G401.6 (cell line): ENCODE results near the gene UBL4A.
A peak's percentile ranks its signal among the peaks of the same experiment; 100 is the strongest.

ENCODE experiments used
- FAIRE-seq: peaks from 2 replicates; lab custom pipeline; 2012; peaks lifted over from hg19 to GRCh38; lab: Jason Lieb, UNC

The UBL4A gene

DNA sequence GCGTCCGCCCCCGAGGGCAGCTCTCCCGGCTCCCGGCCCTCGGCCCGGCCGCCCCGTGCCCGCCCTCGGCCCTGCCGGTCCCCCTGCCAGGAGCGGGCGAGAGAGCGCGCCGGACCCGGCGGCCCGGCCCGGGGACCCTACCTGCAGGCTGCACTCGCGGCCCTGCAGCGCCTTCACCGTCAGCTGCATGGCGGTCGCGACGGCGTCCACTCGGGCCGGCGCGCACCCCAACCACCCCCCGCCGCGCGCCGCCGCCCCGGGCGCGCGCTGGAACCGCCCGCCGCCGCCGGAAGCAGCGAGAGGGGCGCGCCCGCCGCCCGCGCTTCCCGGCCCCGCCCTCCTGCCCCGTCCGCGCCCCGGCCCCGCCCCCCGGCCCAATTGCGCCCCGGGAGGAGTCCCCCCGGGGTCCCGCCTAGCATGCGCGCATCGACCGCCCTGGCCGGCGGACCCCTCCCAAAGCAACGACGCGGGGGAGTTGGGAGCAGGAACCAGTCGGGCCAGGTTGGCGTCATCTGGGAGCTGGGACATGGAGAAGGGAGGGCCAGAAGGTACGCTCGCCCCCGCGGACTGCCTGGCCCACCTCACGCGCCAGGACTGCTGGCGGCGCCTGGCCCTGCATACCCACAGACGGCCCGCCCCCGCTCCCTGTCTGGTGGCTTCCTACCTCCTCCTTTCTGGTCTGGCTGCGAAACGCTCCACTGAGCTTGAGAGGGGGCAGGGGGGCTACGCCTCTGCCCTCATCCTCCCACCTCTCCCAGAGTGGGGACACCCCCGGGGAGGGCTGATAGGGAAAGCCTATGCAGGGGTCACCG lies at the start of gene UBL4A:
Gene UBL4A, minus strand, starts transcription at position 220 of the 812 bp plus-strand sequence. Its CDS starts 31 bp downstream, at position 189.
- no peak for FAIRE-seq

DNA sequence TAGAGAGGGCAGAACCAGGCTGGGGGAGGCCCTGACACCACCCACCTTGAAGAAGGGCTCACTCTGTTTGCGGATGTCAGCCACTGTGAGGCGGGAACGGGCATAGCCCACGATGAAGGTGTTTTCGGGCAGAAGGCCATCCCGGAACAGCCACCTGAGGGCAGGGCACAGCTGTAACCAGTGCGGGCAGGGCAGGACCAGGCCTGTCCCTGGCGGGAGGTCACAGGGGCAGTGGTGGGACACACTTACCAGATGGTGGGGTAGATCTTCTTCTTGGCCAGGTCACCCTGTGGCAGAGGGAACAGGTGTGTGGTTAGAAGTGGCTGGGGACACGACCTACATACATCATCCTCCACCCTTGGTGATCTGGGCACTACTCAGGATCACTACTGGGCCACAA lies 49.5 kb upstream of the UBL4A start:
- FAIRE-seq: no peak

DNA sequence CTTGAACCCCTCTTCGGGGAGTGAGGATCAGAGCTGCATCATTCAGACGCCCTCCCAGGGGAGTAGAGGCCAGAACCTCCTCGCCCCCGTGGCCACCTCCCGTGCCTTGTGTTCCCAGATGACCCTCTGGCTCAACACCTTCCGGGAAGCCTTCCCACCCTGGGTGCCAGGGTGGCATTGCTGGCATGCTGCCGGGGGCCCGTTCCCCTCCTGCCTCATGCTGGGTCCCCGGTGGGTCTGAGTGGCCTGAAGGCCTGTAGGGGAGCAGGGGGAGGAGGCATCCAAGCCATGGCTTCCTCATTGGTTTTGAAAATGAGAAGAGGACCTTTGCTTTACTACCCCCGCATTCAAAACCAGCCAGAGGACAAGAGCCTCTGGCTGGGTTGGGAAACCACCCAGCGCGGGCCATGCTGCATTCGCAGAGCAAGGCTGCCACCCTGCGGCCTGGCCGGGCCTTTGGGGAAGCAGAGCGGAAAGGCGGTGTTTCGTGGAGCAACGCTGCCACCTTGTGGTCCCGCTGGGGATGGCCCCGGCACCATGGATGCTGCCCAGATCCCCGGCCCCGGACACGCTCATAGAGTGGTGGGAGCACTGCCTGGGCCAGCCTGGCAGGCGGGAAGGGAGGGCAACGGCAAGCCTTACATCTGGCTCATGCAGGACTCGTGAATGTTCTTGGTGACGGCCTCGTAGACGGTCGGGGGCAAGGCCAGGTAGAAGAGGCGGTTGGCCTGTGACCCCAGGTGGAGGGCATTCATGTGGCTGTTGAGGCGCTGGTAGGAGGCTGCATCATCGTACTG lies 48.3 kb upstream of the UBL4A start:
- FAIRE-seq: peak; percentile 87

DNA sequence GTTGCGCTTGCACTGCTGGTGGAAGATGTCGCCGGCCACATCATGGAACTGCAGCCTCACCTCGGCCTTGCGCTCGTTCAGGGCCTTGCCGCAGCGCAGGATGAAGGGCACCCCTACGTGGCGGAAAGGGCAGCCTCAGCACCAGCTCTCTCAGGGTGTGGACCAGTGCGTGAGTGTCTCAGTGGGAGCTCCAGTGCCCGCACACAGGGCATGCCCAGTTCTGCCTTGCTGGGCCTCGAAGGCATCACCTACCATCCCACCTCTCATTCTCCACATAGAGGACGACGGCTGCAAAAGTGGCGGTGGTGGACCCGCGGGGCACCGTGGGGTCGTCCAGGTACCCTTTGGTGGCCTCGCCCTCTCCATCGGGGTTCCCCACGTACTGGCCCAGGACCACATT lies 46.3 kb upstream of the UBL4A start:
- FAIRE-seq: no peak

DNA sequence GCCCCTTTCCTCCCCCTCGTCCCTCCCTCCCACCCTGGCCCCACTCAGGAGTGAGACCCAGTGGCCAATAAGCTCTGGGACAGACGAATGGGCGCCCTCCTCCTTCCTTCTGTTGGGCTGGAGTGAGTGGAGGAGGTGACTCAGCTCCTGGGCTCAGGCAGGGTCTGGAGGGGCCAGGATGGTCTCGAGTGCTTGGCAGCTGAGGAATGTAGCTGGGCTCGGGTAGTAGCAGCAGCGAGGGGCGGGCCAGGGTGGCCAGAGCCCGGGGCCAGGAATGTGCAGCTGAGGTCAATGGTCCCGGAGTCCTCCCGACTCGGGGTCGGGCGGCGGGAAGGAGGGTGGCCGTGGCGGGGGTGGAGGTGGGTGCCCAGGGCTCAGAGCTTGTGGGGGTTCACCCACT lies 45.2 kb upstream of the UBL4A start:
- no peak for FAIRE-seq

GRCh38 chrX:154530286-154530685 lies 43.9 kb upstream of the UBL4A start:
- no peak for FAIRE-seq

DNA sequence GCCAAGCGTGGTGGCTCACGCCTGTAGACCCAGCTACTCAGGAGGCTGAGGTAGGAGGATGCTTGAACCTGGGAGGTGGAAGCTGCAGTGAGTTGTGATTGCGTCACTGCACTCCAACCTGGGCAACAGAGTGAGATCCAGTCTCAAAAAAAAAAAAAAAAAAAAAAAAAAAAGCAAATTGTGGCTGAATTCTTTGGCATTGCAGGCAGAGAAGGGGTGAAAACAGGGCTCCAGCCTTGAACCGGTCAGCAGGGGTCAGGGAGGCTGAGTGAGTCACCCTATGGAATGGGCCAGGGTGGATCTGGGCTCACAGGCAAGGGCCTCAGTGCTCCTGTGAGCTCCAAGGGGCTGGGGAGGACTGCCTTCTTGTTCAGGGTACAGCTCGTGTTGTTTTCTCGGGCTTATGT lies 42.8 kb upstream of the UBL4A start:
- FAIRE-seq: no peak

DNA sequence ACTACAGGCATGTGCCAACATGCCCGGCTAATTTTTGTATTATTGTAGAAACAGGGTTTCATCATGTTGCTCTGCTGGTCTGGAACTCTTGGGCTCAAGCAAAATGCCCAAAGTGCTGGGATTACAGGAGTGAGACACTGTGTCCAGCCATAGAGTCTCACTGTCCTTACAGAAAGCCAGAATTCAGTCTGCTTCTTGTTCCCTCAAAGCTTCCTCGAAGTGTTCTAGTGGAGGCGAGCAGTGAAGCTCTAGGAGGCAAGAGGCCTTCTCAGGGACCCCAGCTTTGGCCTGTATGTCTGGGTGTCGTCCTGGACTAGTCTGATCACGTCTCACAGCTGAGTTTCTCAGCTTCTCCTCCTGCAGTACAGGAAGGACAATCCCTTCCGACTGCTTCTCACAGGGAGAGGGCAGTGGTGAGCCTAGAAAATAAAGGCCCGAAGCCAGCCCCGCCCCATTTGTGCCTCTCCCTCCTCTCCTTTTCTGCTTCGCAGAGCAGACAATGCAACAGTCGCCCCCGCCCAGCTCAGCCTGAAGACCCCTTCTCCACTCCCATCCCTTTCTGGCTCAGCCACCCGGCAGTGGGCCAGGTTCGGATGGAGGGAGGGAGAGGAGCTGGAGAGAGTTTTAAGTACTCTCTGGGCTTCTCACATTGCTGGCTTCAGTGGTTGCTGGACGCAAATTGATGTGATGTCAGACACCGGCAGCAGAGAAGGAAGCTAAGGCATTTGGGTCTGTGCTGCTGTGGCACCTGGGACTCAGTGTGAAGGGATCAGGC lies 40.7 kb upstream of the UBL4A start:
- peak; percentile 86 for FAIRE-seq

- no peak for FAIRE-seq
Measured at GRCh38 chrX:154525606-154526490, 39.4 kb upstream of the UBL4A start.

- FAIRE-seq: no peak
Measured at GRCh38 chrX:154519389-154519788, 33.0 kb upstream of the UBL4A start.

GRCh38 chrX:154517101-154517781 lies 30.8 kb upstream of the UBL4A start:
- FAIRE-seq: no peak

- FAIRE-seq: no peak
Measured at GRCh38 chrX:154516656-154517100, 30.3 kb upstream of the UBL4A start.

DNA sequence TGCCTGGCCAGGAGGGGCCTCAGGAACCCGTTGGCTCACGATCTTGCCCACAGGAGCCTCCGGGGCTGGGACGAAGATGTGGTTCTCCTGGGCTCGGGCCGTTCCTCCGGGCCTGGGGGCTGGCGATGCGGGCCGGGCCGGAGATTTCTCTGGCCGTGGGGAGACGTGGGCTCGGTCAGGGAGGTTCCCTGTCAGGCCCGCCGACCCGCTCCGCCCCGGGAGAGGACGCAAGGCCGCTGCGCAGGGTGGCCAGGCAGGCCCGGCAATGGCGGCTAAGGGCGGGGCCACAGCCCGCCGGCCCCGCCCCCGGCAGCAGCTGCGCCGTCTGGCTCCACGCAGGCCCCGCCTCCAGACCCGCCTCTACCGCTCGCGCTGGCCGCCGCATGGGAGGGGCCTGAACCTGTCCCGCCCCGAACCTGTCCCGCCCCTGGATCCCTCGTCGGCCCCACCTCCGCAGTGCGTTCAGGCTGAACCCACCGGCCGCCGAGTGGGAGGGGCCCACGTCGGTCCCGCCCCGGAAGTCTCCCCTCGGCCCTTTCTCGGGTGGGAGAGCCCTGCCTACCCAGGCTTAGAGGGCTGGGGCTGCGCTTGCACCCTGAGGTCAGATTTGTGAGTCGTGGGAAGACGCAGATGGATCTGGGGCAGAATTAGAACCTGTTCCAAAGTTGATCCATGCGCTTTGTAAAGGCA lies 29.7 kb upstream of the UBL4A start, which contains the start of gene FAM3A:
Gene FAM3A, minus strand, starts transcription at position 267 of the 690 bp plus-strand sequence. CDS start 460 bp downstream, outside the sequence.
- peak; percentile 92 for FAIRE-seq

DNA sequence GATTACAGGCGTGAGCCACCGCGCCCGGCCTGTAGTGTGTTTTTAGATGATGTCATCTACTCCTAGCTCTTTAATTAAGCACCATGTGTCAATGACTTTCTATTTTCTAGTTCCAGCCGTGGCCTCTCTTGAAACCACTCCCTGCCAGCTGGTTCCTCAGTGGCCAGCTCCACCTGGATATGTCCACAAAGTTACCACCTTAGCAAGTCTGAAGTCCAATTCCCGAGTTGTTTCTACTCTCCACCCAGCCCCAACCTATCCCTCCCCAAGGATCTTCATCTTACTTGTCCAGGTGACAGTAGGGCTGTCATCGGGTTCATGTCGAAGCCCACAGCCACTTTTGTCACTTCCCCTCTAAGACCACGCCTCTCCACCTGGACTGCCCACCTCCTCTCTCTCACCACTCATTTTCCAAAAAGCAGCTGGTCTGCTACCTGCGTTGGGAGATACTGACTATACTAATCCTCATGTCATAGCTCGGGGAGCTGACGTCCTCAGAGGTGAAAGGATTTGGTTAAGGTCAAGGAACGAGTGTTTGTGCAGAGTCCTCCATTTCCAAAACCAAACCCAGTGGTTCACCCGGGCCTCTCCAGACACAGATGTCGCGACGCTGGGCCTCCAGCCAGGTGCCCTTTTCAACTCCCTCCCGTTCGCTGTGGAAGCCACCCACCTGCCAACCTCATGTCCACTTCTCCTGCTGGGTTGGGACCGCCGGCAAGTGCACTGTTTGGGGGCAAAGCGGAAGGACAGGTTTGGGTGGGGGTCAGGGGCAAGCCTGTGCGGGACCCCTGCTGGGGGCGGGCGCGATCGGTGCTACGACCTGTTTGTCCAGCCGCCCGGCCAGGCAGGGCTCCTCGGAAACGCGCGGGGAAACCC lies 28.9 kb upstream of the UBL4A start:
- no peak for FAIRE-seq

DNA sequence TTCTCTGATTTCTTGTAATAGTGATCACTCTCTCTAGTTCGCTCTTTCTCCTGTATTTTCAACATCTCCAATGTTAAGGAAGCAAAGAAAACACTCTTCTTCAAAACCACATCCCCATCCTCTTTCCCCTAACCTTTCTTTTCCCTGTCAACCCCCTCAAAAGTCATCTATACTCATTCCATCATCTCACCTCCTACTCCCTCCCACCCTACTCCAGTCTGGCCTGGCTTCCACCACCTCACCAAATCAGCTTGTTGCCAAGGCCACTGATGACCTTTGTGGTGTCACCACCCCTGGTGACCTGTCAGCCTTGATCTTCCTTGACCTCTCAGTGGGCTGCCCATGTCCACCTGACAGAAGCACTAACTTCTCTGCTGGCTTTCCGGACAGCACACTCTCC lies 27.3 kb upstream of the UBL4A start:
- no peak for FAIRE-seq

DNA sequence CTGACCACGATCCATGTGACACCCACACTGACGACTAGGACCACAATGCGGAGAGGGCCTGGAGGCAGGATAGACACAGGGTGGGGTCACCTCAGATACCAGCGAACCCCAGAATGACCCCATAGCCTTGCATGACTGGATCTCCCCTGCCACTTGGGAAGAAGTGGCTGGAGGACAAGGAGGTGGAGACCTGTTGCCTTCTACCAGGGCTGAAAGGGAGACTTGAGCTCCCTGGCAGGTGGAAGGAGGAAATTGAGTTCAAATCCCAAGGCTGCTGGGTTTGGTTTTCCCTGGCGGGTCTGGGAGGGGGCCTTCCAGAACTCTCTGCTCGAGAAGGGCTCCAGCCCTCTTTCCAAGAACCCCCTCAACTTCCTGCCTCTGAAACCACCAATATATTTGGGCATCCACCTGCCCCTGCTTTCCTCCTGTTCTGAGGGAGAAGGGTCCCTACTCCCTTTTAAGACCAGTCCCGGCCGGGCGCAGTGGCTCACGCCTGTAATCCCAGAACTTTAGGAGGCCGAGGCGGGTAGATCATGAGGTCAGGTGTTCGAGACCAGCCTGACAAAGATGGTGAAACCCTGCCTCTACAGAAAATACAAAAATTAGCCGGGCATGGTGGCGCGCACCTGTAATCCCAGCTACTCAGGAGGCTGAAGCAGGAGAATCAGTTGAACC lies 26.6 kb upstream of the UBL4A start:
- FAIRE-seq: no peak

DNA sequence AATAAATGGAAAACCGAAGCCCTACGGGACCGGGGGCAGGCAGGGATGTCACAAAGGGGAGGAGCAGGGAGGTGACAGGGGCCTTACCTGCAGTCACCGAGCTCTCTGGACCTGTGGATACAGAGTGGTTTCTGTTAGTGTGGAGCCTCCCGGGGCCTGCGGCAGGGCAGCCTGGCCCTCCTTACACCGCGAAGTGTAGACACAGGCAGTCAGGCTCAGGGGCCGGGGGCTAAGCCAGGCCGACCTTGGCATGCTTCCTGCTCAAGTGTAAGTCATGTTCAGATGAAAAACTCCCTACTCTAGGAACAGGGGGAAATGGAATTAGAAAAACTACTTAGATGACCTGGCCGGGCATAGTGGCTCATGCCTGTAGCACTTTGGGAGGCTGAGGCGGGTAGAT lies 25.3 kb upstream of the UBL4A start:
- FAIRE-seq: no peak

DNA sequence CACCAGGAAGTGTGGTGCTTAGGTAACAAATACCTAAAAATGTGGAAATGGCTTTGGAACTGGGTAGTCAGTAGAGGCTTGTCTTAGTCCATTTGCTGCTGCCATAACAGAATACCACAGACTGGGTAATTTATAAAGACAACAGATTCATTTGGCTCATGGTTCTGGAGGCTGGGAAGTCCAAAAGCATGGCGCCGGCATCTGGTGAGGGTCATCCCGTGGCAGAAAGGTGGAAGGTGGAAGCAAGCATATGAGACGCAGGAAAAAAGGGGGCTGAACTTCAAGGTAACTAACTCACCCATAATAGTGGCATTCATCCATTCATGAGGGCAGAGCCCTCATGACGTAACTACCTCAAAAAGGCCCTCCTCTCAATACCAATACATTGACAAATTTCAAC lies 23.0 kb upstream of the UBL4A start:
- no peak for FAIRE-seq

GRCh38 chrX:154508384-154508745 lies 21.9 kb upstream of the UBL4A start:
- FAIRE-seq: no peak
